Measurements from ENCODE around the gene PARVB. TPM values are rescaled to one million over a fixed set of nuclear protein-coding genes. Genes with fewer than 3 reads are reported as not detected.

Gene PARVB
- polyA plus RNA-seq, 1 experiment: 65.8 TPM

DNA sequence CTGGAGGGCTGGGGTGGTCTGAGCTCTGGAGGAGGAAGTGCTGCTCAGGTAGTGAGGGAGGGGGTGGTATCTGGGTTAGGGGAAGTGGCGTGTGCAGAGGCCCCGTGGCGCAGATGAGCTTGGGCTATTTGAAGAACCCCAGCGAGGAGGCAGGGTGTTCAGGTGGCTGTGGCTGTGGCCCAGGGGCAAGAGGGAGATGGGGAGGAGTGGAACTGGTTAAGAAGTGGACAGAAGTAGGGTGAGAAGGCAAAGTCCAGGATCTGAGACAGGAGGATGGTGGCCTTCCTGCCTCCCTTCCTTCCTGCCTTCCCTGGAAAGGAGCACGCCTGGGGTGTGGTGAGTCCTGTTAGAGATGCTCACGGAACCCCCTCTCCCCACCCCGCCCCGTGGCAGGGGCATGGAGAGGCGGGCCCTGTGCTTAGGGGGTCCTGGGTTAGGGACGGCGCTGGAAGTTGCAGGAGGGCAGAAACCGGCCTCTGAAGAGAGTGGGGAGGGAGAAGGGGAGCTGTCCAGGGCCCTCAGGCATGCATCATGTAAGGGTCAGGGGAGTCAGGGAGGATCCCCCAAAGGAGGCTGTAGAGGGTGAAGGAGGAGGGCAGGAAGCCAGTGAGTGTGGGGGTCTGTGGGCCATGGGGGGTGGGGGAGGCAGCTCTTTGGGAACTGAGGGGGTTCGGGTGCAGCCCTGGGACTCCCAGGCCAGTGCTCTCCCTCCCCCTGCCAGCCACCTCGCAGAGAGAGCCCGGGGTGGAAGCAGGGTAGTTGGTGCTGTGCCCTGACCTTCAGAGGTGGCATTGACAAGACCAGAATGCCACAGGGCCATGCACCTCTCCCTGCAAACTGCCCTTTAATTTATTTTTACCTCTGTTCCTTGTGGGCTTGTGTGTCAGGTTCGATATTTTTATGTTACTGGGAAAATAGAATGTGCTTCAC lies 92.9 kb downstream of the PARVB start:
- CTCF ChIA-PET: no interaction called here
- Histone ChIP-seq H3K4me3 (ENCODE audit: low read depth, low read length) (no peak overlapping the region), H3K36me3 (ENCODE audit: control insufficient read depth, insufficient read depth, low read length) (peaks cover 2% of the 10 kb centered on the region), H3K27me3 (ENCODE audit: control insufficient read depth, insufficient read depth, low read length) (no peaks in the 10 kb centered on the region)
- DNase-seq (ENCODE audit: low read depth): no peak
- POLR2A ChIA-PET: no interaction called here
- TF ChIP-seq, protein P1, sequence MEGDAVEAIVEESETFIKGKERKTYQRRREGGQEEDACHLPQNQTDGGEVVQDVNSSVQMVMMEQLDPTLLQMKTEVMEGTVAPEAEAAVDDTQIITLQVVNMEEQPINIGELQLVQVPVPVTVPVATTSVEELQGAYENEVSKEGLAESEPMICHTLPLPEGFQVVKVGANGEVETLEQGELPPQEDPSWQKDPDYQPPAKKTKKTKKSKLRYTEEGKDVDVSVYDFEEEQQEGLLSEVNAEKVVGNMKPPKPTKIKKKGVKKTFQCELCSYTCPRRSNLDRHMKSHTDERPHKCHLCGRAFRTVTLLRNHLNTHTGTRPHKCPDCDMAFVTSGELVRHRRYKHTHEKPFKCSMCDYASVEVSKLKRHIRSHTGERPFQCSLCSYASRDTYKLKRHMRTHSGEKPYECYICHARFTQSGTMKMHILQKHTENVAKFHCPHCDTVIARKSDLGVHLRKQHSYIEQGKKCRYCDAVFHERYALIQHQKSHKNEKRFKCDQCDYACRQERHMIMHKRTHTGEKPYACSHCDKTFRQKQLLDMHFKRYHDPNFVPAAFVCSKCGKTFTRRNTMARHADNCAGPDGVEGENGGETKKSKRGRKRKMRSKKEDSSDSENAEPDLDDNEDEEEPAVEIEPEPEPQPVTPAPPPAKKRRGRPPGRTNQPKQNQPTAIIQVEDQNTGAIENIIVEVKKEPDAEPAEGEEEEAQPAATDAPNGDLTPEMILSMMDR (IDR thresholded peaks at IDR 0.05; ENCODE audit: insufficient read depth, low read depth, low read length): no peak

DNA sequence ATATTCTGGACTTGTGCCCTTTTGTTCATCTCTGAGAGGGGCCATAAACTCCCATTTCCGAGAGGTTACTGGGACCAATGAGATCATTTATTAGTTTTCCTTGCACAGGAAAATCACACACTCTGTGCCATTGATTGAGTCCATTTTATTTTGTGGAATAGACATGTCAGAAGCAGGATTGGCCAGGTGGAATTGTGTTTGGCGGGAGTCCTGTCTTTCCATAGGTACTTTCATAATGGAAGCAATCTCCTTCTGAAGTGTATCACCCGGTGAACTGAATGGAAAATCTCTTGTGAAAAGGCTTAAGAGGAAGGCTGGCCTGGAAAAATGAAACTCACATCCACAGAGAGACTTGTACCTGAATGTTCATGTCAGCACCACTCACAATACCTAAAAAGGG lies 93.6 kb downstream of the PARVB start:
- Histone ChIP-seq H3K27me3 (ENCODE audit: control insufficient read depth, insufficient read depth, low read length) (no peaks in the 10 kb centered on the region), H3K4me3 (ENCODE audit: low read depth, low read length) (no peak overlapping the region), H3K36me3 (ENCODE audit: control insufficient read depth, insufficient read depth, low read length) (peaks cover 2% of the 10 kb centered on the region)
- DNase-seq (ENCODE audit: low read depth): no peak
- CTCF ChIA-PET: no interaction called here
- POLR2A ChIA-PET: no interaction called here
- TF ChIP-seq, protein P1 (IDR thresholded peaks at IDR 0.05; ENCODE audit: insufficient read depth, low read depth, low read length): no peak

DNA sequence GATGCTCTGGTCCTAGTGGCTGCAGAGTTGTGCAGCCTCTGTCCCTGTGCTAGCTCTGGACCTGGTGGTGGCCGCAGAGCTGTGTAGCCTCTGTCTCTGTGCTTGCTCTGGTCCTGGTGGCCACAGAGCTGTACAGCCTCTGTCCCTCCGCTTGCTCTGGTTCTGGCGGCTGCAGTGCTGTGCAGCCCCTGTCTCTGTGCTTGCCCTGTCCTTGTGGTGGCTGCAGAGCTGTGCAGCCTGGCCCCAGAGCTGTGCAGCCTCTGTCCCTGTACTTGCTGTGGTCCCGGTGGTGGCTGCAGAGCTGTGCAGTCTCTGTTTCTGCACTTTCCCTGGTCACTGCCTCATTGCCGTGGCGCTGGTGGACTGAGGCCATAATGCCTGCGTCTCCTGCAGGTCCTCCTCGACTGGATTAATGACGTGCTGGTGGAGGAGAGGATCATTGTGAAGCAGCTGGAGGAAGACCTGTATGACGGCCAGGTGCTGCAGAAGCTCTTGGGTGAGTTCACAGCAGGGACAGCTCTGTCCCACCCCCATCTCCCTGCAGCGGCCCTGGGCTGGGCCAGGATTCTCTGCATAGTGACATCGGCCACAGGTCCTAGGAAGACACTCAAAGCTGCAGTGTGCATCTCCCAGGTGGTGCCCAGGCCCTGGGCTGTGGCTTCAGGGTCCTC lies 94.7 kb downstream of the PARVB start:
- no peak overlapping the region for H3K4me3 ChIP-seq (ENCODE audit: low read depth, low read length)
- ChIA-PET POLR2A (interaction anchor here (0.6 kb wide), 1 partner anchor 179 kb away, joined by 5 read pairs; no protein-coding TSS in a partner anchor), CTCF (interaction anchor here (1.0 kb wide), 1 partner anchor 26 kb away, joined by 3 read pairs; no protein-coding TSS in a partner anchor)

DNA sequence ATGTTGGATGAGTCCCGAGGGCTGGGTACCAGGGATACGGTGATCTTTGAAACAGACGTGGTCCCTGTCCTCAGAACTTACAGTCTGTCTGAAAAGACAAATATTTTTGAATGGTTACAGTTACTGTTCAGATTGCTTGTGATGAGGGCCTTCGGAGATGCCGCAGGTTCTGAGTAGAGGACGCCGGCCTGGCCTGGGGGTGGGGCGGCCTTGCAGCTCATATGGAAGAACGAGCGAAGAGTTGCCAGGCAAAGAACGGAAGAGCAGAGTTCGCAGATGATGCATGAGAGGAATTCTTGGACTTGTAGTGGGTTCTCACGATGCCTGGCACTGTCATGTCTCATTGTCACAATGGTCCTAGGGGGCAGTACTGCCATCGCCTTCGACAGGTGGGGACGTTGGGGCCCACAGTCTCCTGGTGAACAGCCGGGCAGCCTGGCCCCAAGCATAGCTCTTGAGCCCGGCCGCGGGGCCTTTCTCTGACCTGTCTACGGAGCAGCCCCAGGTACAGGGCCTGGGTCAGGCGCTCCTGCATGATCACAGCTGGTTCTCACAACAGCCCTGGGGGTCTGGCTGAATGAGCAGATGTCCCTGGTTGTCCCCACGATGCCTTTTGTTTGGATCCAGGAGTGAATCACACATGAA lies 95.7 kb downstream of the PARVB start:
- ChIA-PET POLR2A (no interaction called here), CTCF (no interaction called here)
- Histone ChIP-seq H3K36me3 (ENCODE audit: control insufficient read depth, insufficient read depth, low read length) (peaks cover 2% of the 10 kb centered on the region), H3K4me3 (ENCODE audit: low read depth, low read length) (no peak overlapping the region), H3K27me3 (ENCODE audit: control insufficient read depth, insufficient read depth, low read length) (no peaks in the 10 kb centered on the region)
- no peak for DNase-seq (ENCODE audit: low read depth)
- TF ChIP-seq, protein P1 (IDR thresholded peaks at IDR 0.05; ENCODE audit: insufficient read depth, low read depth, low read length): no peak

More for the DNA sequence above, 94.7 kb downstream of the PARVB start:
- TF ChIP-seq, protein P1 (IDR thresholded peaks at IDR 0.05; ENCODE audit: insufficient read depth, low read depth, low read length): no peak
- peaks cover 2% of the 10 kb centered on the region for H3K36me3 ChIP-seq (ENCODE audit: control insufficient read depth, insufficient read depth, low read length)
- DNase-seq (ENCODE audit: low read depth): no peak
- H3K27me3 ChIP-seq (ENCODE audit: control insufficient read depth, insufficient read depth, low read length): no peaks in the 10 kb centered on the region

DNA sequence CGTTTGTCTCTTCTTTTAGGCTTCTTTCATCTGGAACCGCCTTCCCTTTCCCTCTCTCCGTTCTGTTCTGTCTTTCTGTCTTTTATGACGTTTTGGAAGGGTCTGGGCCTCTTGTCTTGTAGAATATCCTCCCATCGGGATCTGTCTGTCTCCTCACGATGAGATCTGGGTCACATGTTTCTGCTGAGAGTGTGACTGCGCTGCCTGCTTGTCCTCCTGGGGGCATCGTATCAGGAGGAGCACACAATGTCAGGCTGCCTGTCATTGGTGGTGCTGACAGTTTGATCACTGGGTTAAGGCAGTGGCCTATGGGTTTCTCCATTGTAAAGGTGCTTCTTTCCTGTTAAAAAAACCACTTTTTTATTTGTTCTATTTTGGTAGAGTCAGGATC lies 96.2 kb downstream of the PARVB start:
- no peaks in the 10 kb centered on the region for H3K27me3 ChIP-seq (ENCODE audit: control insufficient read depth, insufficient read depth, low read length)
- H3K4me3 ChIP-seq (ENCODE audit: low read depth, low read length): no peak overlapping the region
- DNase-seq (ENCODE audit: low read depth): no peak
- H3K36me3 ChIP-seq (ENCODE audit: control insufficient read depth, insufficient read depth, low read length): peaks cover 2% of the 10 kb centered on the region
- TF ChIP-seq, protein P1 (IDR thresholded peaks at IDR 0.05; ENCODE audit: insufficient read depth, low read depth, low read length): no peak
- CTCF ChIA-PET: no interaction called here
- POLR2A ChIA-PET: no interaction called here

Data from BJ (cell line).